Dermis blood vessel endothelial cell (primary cell): Measurements from ENCODE around the gene SLC38A3. TPM values are rescaled to one million over a fixed set of nuclear protein-coding genes. Genes with fewer than 3 reads are reported as not detected.
"Not testable (repeated sequence)": the region's sequence is repeated elsewhere in the genome, so short reads cannot be mapped to it uniquely, and the experiment has no call there.

Source experiments
- DNase-seq: peaks from one replicate; pipeline ENCODE4 v3.0.0; 2010
- total RNA-seq: library from RNA; depleted of rRNA; stranded (reverse); fragments of >200 nt; gene quantifications from 2 replicates; pipeline ENCODE4 v1.2.3, GENCODE V29; 2014

The SLC38A3 gene
- total RNA-seq, 1 donor from 2014 or later = not detected

GRCh38 chr3:50192689-50193141 is 12.4 kb upstream of the SLC38A3 start:
- peak; percentile 83 for DNase-seq

- no peak for DNase-seq
These were observed 11.8 kb upstream of the SLC38A3 start for GRCh38 chr3:50193286-50193685.

GRCh38 chr3:50193746-50194127 is 11.3 kb upstream of the SLC38A3 start:
- no peak for DNase-seq

GRCh38 chr3:50194128-50194902 is 10.8 kb upstream of the SLC38A3 start:
- DNase-seq = peak; percentile 81

GRCh38 chr3:50194903-50195500 is 10.1 kb upstream of the SLC38A3 start:
- DNase-seq = peak; percentile 32

GRCh38 chr3:50195501-50196252 is 9.4 kb upstream of the SLC38A3 start:
- no peak for DNase-seq

GRCh38 chr3:50196253-50196801 is 8.7 kb upstream of the SLC38A3 start:
- DNase-seq = no peak

- DNase-seq = no peak
These were observed 3.3 kb upstream of the SLC38A3 start for GRCh38 chr3:50201573-50202315.

- DNase-seq = no peak
These were observed 2.5 kb upstream of the SLC38A3 start for GRCh38 chr3:50202353-50203112.

GRCh38 chr3:50203113-50203808 is 1.8 kb upstream of the SLC38A3 start:
- no peak for DNase-seq

GRCh38 chr3:50203809-50204803 is 965 bp upstream of the SLC38A3 start:
- DNase-seq = no peak

- DNase-seq = peak; percentile 43
These were observed 574 bp downstream of the SLC38A3 start for GRCh38 chr3:50205413-50206276.

GRCh38 chr3:50207359-50208042 is 2.4 kb downstream of the SLC38A3 start:
- DNase-seq = no peak

GRCh38 chr3:50208677-50209344 is 3.7 kb downstream of the SLC38A3 start:
- no peak for DNase-seq

- DNase-seq = no peak
These were observed 5.1 kb downstream of the SLC38A3 start for GRCh38 chr3:50210176-50210509.

- DNase-seq = no peak
These were observed 5.7 kb downstream of the SLC38A3 start for GRCh38 chr3:50210510-50211367.

GRCh38 chr3:50211368-50211717 is 6.3 kb downstream of the SLC38A3 start:
- DNase-seq = not testable (repeated sequence)
